ENCODE results near the gene SNPH. TPM values are rescaled to one million over a fixed set of nuclear protein-coding genes. Genes with fewer than 3 reads are reported as not detected.

The SNPH gene
- total and polyA plus RNA-seq, 4 donors, result 0.04 to 0.50 (median 0.21) TPM

- Histone ChIP-seq H3K9me3 (ENCODE audit: control insufficient read depth in 4 of 4, low read length in 3 of 4) (no peaks in the 10 kb centered on the region), H3K27me3 (ENCODE audit: control insufficient read depth in 4 of 4, insufficient read depth in 4 of 4, low read length in 3 of 4) (no peaks in the 10 kb centered on the region), H3K9ac (ENCODE audit: low read depth in 1 of 2, low read length in 2 of 2) (no peak overlapping the region), H3K4me1 (ENCODE audit: control insufficient read depth in 4 of 4, insufficient read depth in 4 of 4, low read length in 3 of 4) (no peaks in the 10 kb centered on the region), H3K27ac (ENCODE audit: low read depth in 1 of 2, low read length in 2 of 2) (no peak overlapping the region), H3K36me3 (ENCODE audit: control insufficient read depth in 4 of 4, insufficient read depth in 3 of 4, low read depth in 1 of 4, low read length in 3 of 4) (no peaks in the 10 kb centered on the region), H3K4me3 (ENCODE audit: low read depth in 1 of 3, low read length in 3 of 3) (no peak overlapping the region)
- TF ChIP-seq GABPA (IDR thresholded peaks at IDR 0.05 in 1 of 2, conservative IDR thresholded peaks at IDR 0.05 in 1 of 2) (no peak), CTCF (IDR thresholded peaks at IDR 0.05; ENCODE audit: low read depth, low read length, missing input control) (no peak), EGR1 (IDR thresholded peaks at IDR 0.05; ENCODE audit: low read depth in 2 of 2) (no peak), NR2F2 (IDR thresholded peaks at IDR 0.05) (no peak), HNF4A (conservative IDR thresholded peaks at IDR 0.05) (no peak), TAF1 (conservative IDR thresholded peaks at IDR 0.05) (no peak), YY1 (IDR thresholded peaks at IDR 0.05) (no peak), ATF3 (IDR thresholded peaks at IDR 0.05) (no peak), REST (IDR thresholded peaks at IDR 0.05) (no peak), MAX (IDR thresholded peaks at IDR 0.05) (no peak), RXRA (IDR thresholded peaks at IDR 0.05) (no peak)
- 88% methylated on average over 12 of the region's 12 CpGs for WGBS
- no peak for DNase-seq (ENCODE audit: low spot score)
Measured at GRCh38 chr20:1302685-1303541, 36.8 kb downstream of the SNPH start.

- H3K9ac ChIP-seq (ENCODE audit: low read depth in 1 of 2, low read length in 2 of 2), result no peak overlapping the region
- H3K27me3 ChIP-seq (ENCODE audit: control insufficient read depth in 4 of 4, insufficient read depth in 4 of 4, low read length in 3 of 4), result no peaks in the 10 kb centered on the region
- no peak for TF ChIP-seq TAF1 (conservative IDR thresholded peaks at IDR 0.05)
- TF ChIP-seq GABPA (IDR thresholded peaks at IDR 0.05 in 1 of 2, conservative IDR thresholded peaks at IDR 0.05 in 1 of 2), result no peak
- no peak for TF ChIP-seq JUND (IDR thresholded peaks at IDR 0.05)
- H3K4me3 ChIP-seq (ENCODE audit: low read depth in 1 of 3, low read length in 3 of 3), result no peak overlapping the region
- H3K36me3 ChIP-seq (ENCODE audit: control insufficient read depth in 4 of 4, insufficient read depth in 3 of 4, low read depth in 1 of 4, low read length in 3 of 4), result no peaks in the 10 kb centered on the region
- WGBS, result 92% methylated on average over 31 of the region's 31 CpGs
- H3K4me1 ChIP-seq (ENCODE audit: control insufficient read depth in 4 of 4, insufficient read depth in 4 of 4, low read length in 3 of 4), result no peaks in the 10 kb centered on the region
- H3K9me3 ChIP-seq (ENCODE audit: control insufficient read depth in 4 of 4, low read length in 3 of 4), result no peaks in the 10 kb centered on the region
- no peak for DNase-seq (ENCODE audit: low spot score)
- no peak overlapping the region for H3K27ac ChIP-seq (ENCODE audit: low read depth in 1 of 2, low read length in 2 of 2)
Measured at GRCh38 chr20:1304710-1305515, 38.8 kb downstream of the SNPH start.

Measured in liver (tissue), 9 donors.